Psoas muscle (tissue), 8 donors: ENCODE data around the gene NUBP2. TPM values are rescaled to one million over a fixed set of nuclear protein-coding genes. Genes with fewer than 3 reads are reported as not detected.

Experiments used
- ATAC-seq, 4 donors: fragments of 200-7000 bp; cut with Tn5 transposase; one replicate each; pipeline ENCODE4 v1.9.1; 2020; ENCODE audit warnings: moderate library complexity in 3 of 4, mild to moderate bottlenecking in 2 of 4
- DNase-seq, 2 donors: peaks; one replicate each; pipeline ENCODE4 v3.0.0-alpha.2; 2020
- H3K27ac ChIP-seq: fragments of 200-600 bp; one replicate; pipeline ENCODE4 v1.8.0; 2022
- H3K27me3 ChIP-seq, 3 donors: fragments of 200-600 bp in 1 of 3; one replicate each; pipeline versions ENCODE4 v1.6.1 to v1.8.0; 2013 to 2022; ENCODE audit warnings: low read length in 2 of 3, mild to moderate bottlenecking in 2 of 3, moderate library complexity in 1 of 3; ENCODE audit not compliant: insufficient read depth in 3 of 3
- H3K36me3 ChIP-seq, 2 donors: fragments of 200-600 bp in 1 of 2; one replicate each; pipeline versions ENCODE4 v1.6.1 to v1.8.0; 2013 to 2022; ENCODE audit warnings: low read depth in 1 of 2, mild to moderate bottlenecking in 1 of 2, moderate library complexity in 1 of 2; ENCODE audit not compliant: insufficient read depth in 1 of 2
- H3K4me1 ChIP-seq: fragments of 200-600 bp; one replicate; pipeline ENCODE4 v1.8.0; 2022
- H3K4me3 ChIP-seq: fragments of 200-600 bp; one replicate; pipeline ENCODE4 v1.8.0; 2022; ENCODE audit warnings: mild to moderate bottlenecking
- H3K9me3 ChIP-seq: fragments of 200-600 bp; one replicate; pipeline ENCODE4 v1.8.0; 2022
- CTCF ChIP-seq: fragments of 200-600 bp; IDR thresholded peaks from one replicate; pipeline ENCODE4 v1.8.0; 2022; ENCODE audit warnings: antibody characterized with exemption
- WGBS, 3 donors: extraction: QIAGEN DNeasy Blood & Tissue Kit; methylation state at CpG; one replicate each; pipeline versions ENCODE4 v1.1.6 to v1.1.7; 2013; 5-methylcytosine and 5-hydroxymethylcytosine counted together
- intact Hi-C, 2 donors: fragments of 100-400 bp; cut with DNase I; formaldehyde crosslinking; loops; one replicate each; pipeline versions ENCODE4 v1.11.0 to v1.14.2; 2022
- long read RNA-seq, 2 donors: library from polyadenylated mRNA; unstranded; transcript quantifications; one replicate each; pipeline ENCODE4 v2.0.0, GENCODE V29; 2021
- polyA plus RNA-seq, 3 donors: library from polyadenylated mRNA; stranded (reverse); fragments of 200-250 nt; gene quantifications; one replicate each; pipeline ENCODE4 v1.2.3, GENCODE V29; 2013
- total RNA-seq, 4 donors: library from RNA; stranded (reverse); fragmentation: NEBNext Ultra II Directional in 2 of 4; extraction: Animal tissue kit (Norgen Biotek cat#: 25700) in 2 of 4; gene quantifications; one replicate each; pipeline versions ENCODE4 v1.2.1 to v1.2.4, GENCODE V29; 2021 to 2023
- donor health status: healthy with polysubstance abuse.
- donor health status: DM: no; HTN: no; CAD: no; lungs with moderate emphysema.
- donor health status: Bipolar disorder and iron deficiency.
- donor health status: healthy.
- donor health status: DM: yes; HTN: yes; CAD: no.
- donor health status: DM: no; HTN: no; CAD: no.
- donor health status: DM: no; HTN: no; CAD: no.
- donor health status: DM: yes; HTN: yes; CAD: no.

NUBP2 gene
- 10 to 100 TPM; 34.7 to 44.7 (median 38.5) TPM for total RNA-seq
- polyA plus RNA-seq, result 10 to 100 TPM; 61.9 to 96.0 (median 76.1) TPM
- long read RNA-seq, donor 1, transcript NUBP2-215 (6 exons, 1,173 nt), result minor isoform, 13 of 57 reads
- long read RNA-seq, donor 1, transcript NUBP2-201 (7 exons, 1,413 nt), result major isoform, 32 of 57 reads
- long read RNA-seq, donor 1, partial matches to known transcripts, result 1 of 57 reads
- long read RNA-seq, donor 1, other reads (novel, unspliced or antisense), result 11 of 57 reads
- long read RNA-seq, donor 2, transcript NUBP2-215 (6 exons, 1,173 nt), result major isoform, 54 of 103 reads
- long read RNA-seq, donor 2, transcript NUBP2-201 (7 exons, 1,413 nt), result minor isoform, 34 of 103 reads
- long read RNA-seq, donor 2, partial matches to known transcripts, result 3 of 103 reads
- long read RNA-seq, donor 2, other reads (novel, unspliced or antisense), result 10 of 103 reads

GRCh38 chr16:1782408-1783264 is at the start of gene NUBP2, which contains the start of gene SPSB3:
Gene NUBP2 (plus strand): TSS chr16:1782960. CDS start chr16:1783021, 61 bp downstream.
Gene SPSB3 (minus strand): TSS chr16:1782571. CDS start chr16:1781483, 1,088 bp downstream.
- 0 to 1% (median 0%) methylated on average over 88 to 102 of the region's 102 CpGs for WGBS, 3 donors
- Histone ChIP-seq H3K27ac (peak within 1 kb of the TSS; percentile 92), H3K27me3 (no peaks in the 10 kb centered on the region), H3K36me3 (peaks cover 0 to 52% of the 10 kb centered on the region in 2 donors), H3K4me1 (peaks cover 34% of the 10 kb centered on the region), H3K4me3 (peak within 1 kb of the TSS; percentile 86), H3K9me3 (no peaks in the 10 kb centered on the region)
- intact Hi-C loops, result no loop called here
- peak; percentile 100 for DNase-seq
- TF ChIP-seq CTCF, result no peak
- peak; percentile 91 to 93 (median 92) for ATAC-seq

- DNase-seq (no peak), ATAC-seq (peak in 2 of 4 donors; percentile 20 to 23)
- H3K27me3 ChIP-seq, result no peaks in the 10 kb centered on the region
- intact Hi-C loops, result no loop called here
- H3K36me3 ChIP-seq, result peaks cover 0 to 57% of the 10 kb centered on the region in 2 donors
- 93 to 94% (median 93%) methylated on average over 22 of the region's 22 CpGs for WGBS, 3 donors
- H3K27ac ChIP-seq, result no peak overlapping the region
- H3K4me3 ChIP-seq, result no peak overlapping the region
- TF ChIP-seq CTCF, result no peak
- H3K9me3 ChIP-seq, result no peaks in the 10 kb centered on the region
- no peaks in the 10 kb centered on the region for H3K4me1 ChIP-seq
Observed at GRCh38 chr16:1734123-1734522, 48.6 kb upstream of the NUBP2 start.

GRCh38 chr16:1734816-1735215 is 47.9 kb upstream of the NUBP2 start:
- ATAC-seq, result peak in 1 of 4 donors; percentile 6
- WGBS, 3 donors, result 96 to 97% (median 96%) methylated on average over 22 of the region's 22 CpGs
- no peak for DNase-seq
- Histone ChIP-seq H3K27me3 (no peaks in the 10 kb centered on the region), H3K27ac (no peak overlapping the region), H3K4me3 (no peak overlapping the region), H3K4me1 (no peaks in the 10 kb centered on the region), H3K9me3 (no peaks in the 10 kb centered on the region), H3K36me3 (peaks cover 0 to 50% of the 10 kb centered on the region in 2 donors)
- intact Hi-C loops, result no loop called here
- no peak for TF ChIP-seq CTCF

GRCh38 chr16:1740234-1740633 is 42.5 kb upstream of the NUBP2 start:
- Histone ChIP-seq H3K4me1 (no peaks in the 10 kb centered on the region), H3K36me3 (peaks cover 0 to 29% of the 10 kb centered on the region in 2 donors), H3K9me3 (no peaks in the 10 kb centered on the region), H3K27ac (no peak overlapping the region), H3K27me3 (no peaks in the 10 kb centered on the region), H3K4me3 (no peak overlapping the region)
- no peak for TF ChIP-seq CTCF
- intact Hi-C loops, result no loop called here
- WGBS, 3 donors, result 97% methylated on average over 33 of the region's 33 CpGs
- DNase-seq (no peak), ATAC-seq (no peak)
